Endothelial cell of umbilical vein (primary cell): ENCODE results near the gene PBX3.

Experiments
- CTCF ChIP-seq, 2 donors: IDR thresholded peaks; 1 replicate in 1 of 2; 2 replicates in 1 of 2; pipeline ENCODE4 v1.5.1; 2011; ENCODE audit warnings: low read length in 2 of 2, mild to moderate bottlenecking in 2 of 2, moderate library complexity in 2 of 2, control low read depth in 1 of 2, inconsistent platforms in 1 of 2, low read depth in 1 of 2; ENCODE audit not compliant: insufficient read depth in 1 of 2; ENCODE audit errors: extremely low read depth in 1 of 2
- EZH2 ChIP-seq: IDR thresholded peaks from 2 replicates; pipeline ENCODE4 v1.6.1; 2012; ENCODE audit warnings: borderline replicate concordance, low read depth, mild to moderate bottlenecking, moderate library complexity, low read length, inconsistent platforms; ENCODE audit not compliant: severe bottlenecking
- MAX ChIP-seq: IDR thresholded peaks from 2 replicates; pipeline ENCODE4 v1.6.1; 2011; ENCODE audit not compliant: insufficient read depth, insufficient read length
- POLR2AphosphoS5 ChIP-seq: IDR thresholded peaks from 2 replicates; pipeline ENCODE4 v1.6.1; 2012; ENCODE audit warnings: low read depth, mild to moderate bottlenecking, control low read depth, low read length, moderate library complexity; ENCODE audit not compliant: insufficient read depth

- no peak for TF ChIP-seq MAX
- no peak for TF ChIP-seq POLR2AphosphoS5
- TF ChIP-seq CTCF (IDR thresholded peaks at IDR 0.05; ENCODE audit: extremely low read depth in 1 of 2, insufficient read depth in 1 of 2, low read depth in 1 of 2, low read length in 2 of 2): no peak
- TF ChIP-seq EZH2: no peak
Measured at GRCh38 chr9:125822902-125823301, 75.7 kb downstream of the PBX3 start.
